HepG2 (cell line): Measurements from ENCODE around the gene TNIP1. TPM values are rescaled to one million over a fixed set of nuclear protein-coding genes. Genes with fewer than 3 reads are reported as not detected.

Experiments used
- ATAC-seq: fragments of 200-7000 bp; cut with Tn5 transposase; 3 replicates; pipeline ENCODE4 v1.9.1; 2020; ENCODE audit warnings: mild to moderate bottlenecking, moderate library complexity
- BruUV-seq: library from RNA; stranded (reverse); fragments of 400-500 nt; replicated peaks from 2 replicates; lab custom pipeline; 2021; lab: Mats Ljungman, UMichigan
- CTCF ChIA-PET: fragments of 300-600 bp; formaldehyde crosslinking; extraction: SDS; loops from one replicate; lab custom pipeline; 2021; ENCODE audit warnings: low total read pairs, inconsistent platforms, low intra/inter-chr PET ratio; lab: Yijun Ruan, JAX
- POLR2A ChIA-PET: fragments of 350-600 bp; sonication (Branson Sonifier 250); formaldehyde crosslinking; loops from one replicate; lab custom pipeline; 2020; ENCODE audit warnings: antibody characterized with exemption, inconsistent platforms; lab: Yijun Ruan, JAX
- DNase-seq: peaks from one replicate; pipeline ENCODE4 v3.0.0-alpha.2; 2015; ENCODE audit warnings: low spot score
- FAIRE-seq: peaks from 3 replicates; lab custom pipeline; 2011; peaks lifted over from hg19 to GRCh38; lab: Jason Lieb, UNC
- H2AFZ ChIP-seq: one replicate; pipeline ENCODE4 v1.6.1; 2011; ENCODE audit warnings: low read length, inconsistent platforms
- H3K27ac ChIP-seq: fragments of 300-600 bp; 3 replicates; pipeline ENCODE4 v1.8.0; 2011; ENCODE audit warnings: mixed run types, mild to moderate bottlenecking, mixed read lengths, low read length, inconsistent platforms; ENCODE audit not compliant: insufficient read depth; ENCODE audit errors: extremely low read length
- H3K27me3 ChIP-seq, 2 experiments: fragments of 200-600 bp in 1 of 2; 2 replicates in 1 of 2; 3 replicates in 1 of 2; pipeline versions ENCODE4 v1.6.0 to v1.8.0; 2011; ENCODE audit warnings: low read length in 2 of 2, mild to moderate bottlenecking in 2 of 2, moderate library complexity in 2 of 2, inconsistent platforms in 1 of 2; ENCODE audit not compliant: insufficient read depth in 2 of 2, control insufficient read depth in 1 of 2
- H3K36me3 ChIP-seq, 2 experiments: fragments of 200-600 bp in 1 of 2; replicated peaks in 1 of 2; 2 replicates in 1 of 2; 3 replicates in 1 of 2; pipeline versions ENCODE4 v1.5.1 to v1.8.0; 2011; ENCODE audit warnings: low read length in 2 of 2, inconsistent platforms in 1 of 2; ENCODE audit not compliant: insufficient read depth in 2 of 2, control insufficient read depth in 1 of 2
- H3K4me1 ChIP-seq: 2 replicates; pipeline ENCODE4 v1.5.1; 2012; ENCODE audit warnings: low read length, inconsistent platforms; ENCODE audit not compliant: insufficient read depth
- H3K4me2 ChIP-seq: 2 replicates; pipeline ENCODE4 v1.6.0; 2011; ENCODE audit warnings: low read depth, low read length, inconsistent platforms
- H3K4me3 ChIP-seq, 3 experiments: fragments of 200-600 bp in 1 of 3; sonication (generic), shearing (Covaris generic) in 1 of 3; replicated peaks in 1 of 3; 2 replicates each; pipeline ENCODE4 v1.5.1; 2011 to 2016; ENCODE audit warnings: low read length in 3 of 3, inconsistent platforms in 2 of 3, low read depth in 2 of 3, mild to moderate bottlenecking in 2 of 3, control low read depth in 1 of 3, mixed read lengths in 1 of 3; ENCODE audit not compliant: insufficient read depth in 1 of 3
- H3K79me2 ChIP-seq: one replicate; pipeline ENCODE4 v1.6.1; 2011; ENCODE audit warnings: low read length, inconsistent platforms; ENCODE audit not compliant: insufficient read depth
- H3K9ac ChIP-seq: 2 replicates; pipeline ENCODE4 v1.6.0; 2011; ENCODE audit warnings: mild to moderate bottlenecking, low read depth, low read length, inconsistent platforms; ENCODE audit not compliant: insufficient read depth
- H3K9me3 ChIP-seq: 2 replicates; pipeline ENCODE4 v1.5.1; 2012; ENCODE audit warnings: mild to moderate bottlenecking, low read length
- H4K20me1 ChIP-seq: 2 replicates; pipeline ENCODE4 v1.6.0; 2011; ENCODE audit warnings: inconsistent platforms, mild to moderate bottlenecking, low read length, moderate library complexity; ENCODE audit not compliant: insufficient read depth
- ADNP ChIP-seq: sonication (generic); formaldehyde crosslinking; IDR thresholded peaks from 2 replicates; pipeline ENCODE4 v1.4.0; 2020; ENCODE audit warnings: missing genetic modification reagents
- FOSL2 ChIP-seq: sonication (generic); formaldehyde crosslinking; IDR thresholded peaks from 2 replicates; pipeline ENCODE4 v1.4.0; 2020; ENCODE audit warnings: missing genetic modification reagents
- FOXJ3 ChIP-seq: sonication (generic); formaldehyde crosslinking; IDR thresholded peaks from 2 replicates; pipeline ENCODE4 v1.4.0; 2020; ENCODE audit warnings: missing genetic modification reagents, mild to moderate bottlenecking, borderline replicate concordance
- GTF2F1 ChIP-seq: fragments of 150-350 bp; IDR thresholded peaks from 2 replicates; pipeline ENCODE4 v1.6.1; 2014; ENCODE audit warnings: low read length
- KDM3A ChIP-seq: IDR thresholded peaks from 2 replicates; pipeline ENCODE4 v1.6.1; 2018; ENCODE audit warnings: low read depth, missing compliant biosample characterization
- MED1 ChIP-seq: sonication (generic); formaldehyde crosslinking; IDR thresholded peaks from 2 replicates; pipeline ENCODE4 v1.4.0; 2020; ENCODE audit warnings: missing genetic modification reagents
- PHF5A ChIP-seq: IDR thresholded peaks from one replicate; pipeline ENCODE4 v1.6.1; 2018; ENCODE audit warnings: low read depth, missing genetic modification reagents; ENCODE audit not compliant: unreplicated experiment
- RBFOX2 ChIP-seq: fragments of 200-400 bp; formaldehyde crosslinking; IDR thresholded peaks from 2 replicates; pipeline ENCODE4 v1.6.1; 2017; ENCODE audit warnings: low read depth, mild to moderate bottlenecking, low read length
- TSC22D2 ChIP-seq: sonication (generic); formaldehyde crosslinking; IDR thresholded peaks from 2 replicates; pipeline ENCODE4 v1.5.1; 2020; ENCODE audit warnings: missing genetic modification reagents, mild to moderate bottlenecking, borderline replicate concordance
- ZNF652 ChIP-seq: IDR thresholded peaks from 2 replicates; pipeline ENCODE4 v1.6.1; 2016; ENCODE audit warnings: low read depth, borderline replicate concordance
- ZNF687 ChIP-seq: sonication (generic); formaldehyde crosslinking; IDR thresholded peaks from 2 replicates; pipeline ENCODE4 v1.5.1; 2020; ENCODE audit warnings: mild to moderate bottlenecking, missing genetic modification reagents, moderate library complexity
- ZSCAN30 ChIP-seq: sonication (generic); formaldehyde crosslinking; IDR thresholded peaks from 2 replicates; pipeline ENCODE4 v1.5.0; 2020; ENCODE audit warnings: mild to moderate bottlenecking, missing genetic modification reagents
- WGBS: methylation state at CpG from one replicate; pipeline ENCODE4 v1.1.6; 2017; ENCODE audit warnings: low lambda C conversion rate; 5-methylcytosine and 5-hydroxymethylcytosine counted together
- in situ Hi-C: cut with HindIII; loops from 2 replicates; pipeline ENCODE4 v1.10.0; 2017; ENCODE audit warnings: low pct_unique_long_range_greater_than_20kb; ENCODE audit not compliant: extremely low pct_ligation_motif_present
- intact Hi-C: fragments of 100-400 bp; cut with micrococcal nuclease; formaldehyde crosslinking; loops from one replicate; pipeline ENCODE4 v1.10.0; 2022; ENCODE audit not compliant: unreplicated experiment
- polyA plus RNA-seq, 8 experiments: library from polyadenylated mRNA; depleted of rRNA in 3 of 8; stranded (reverse) in 7 of 8; unstranded in 1 of 8; fragments of >200 nt; fragmentation: Illumina TruSeq in 4 of 8; extraction: Trizol in 4 of 8; gene quantifications; 2 replicates each; pipeline versions ENCODE4 v1.2.1 to v1.2.3, GENCODE V29; 2011 to 2016; ENCODE audit warnings: low read depth in 4 of 8, missing spikeins in 1 of 8, mixed read lengths in 1 of 8; ENCODE audit not compliant: insufficient read depth in 1 of 8
- total RNA-seq, 5 experiments: library from RNA; depleted of rRNA; stranded (reverse); fragments of >200 nt; fragmentation: Illumina TruSeq; extraction: Trizol; gene quantifications; 2 replicates each; pipeline ENCODE4 v1.2.3, GENCODE V29; 2016; ENCODE audit warnings: low read depth in 1 of 5
- TF ChIP-seq, protein P1 (sequence below): sonication (generic); IDR thresholded peaks from 2 replicates; pipeline ENCODE4 v1.6.1; 2016; ENCODE audit warnings: low read depth, borderline replicate concordance
- TF ChIP-seq, protein P2 (sequence below): sonication (generic); formaldehyde crosslinking; IDR thresholded peaks from 2 replicates; pipeline ENCODE4 v1.4.0; 2020; ENCODE audit warnings: mild to moderate bottlenecking, missing genetic modification reagents

TNIP1 gene
- total and polyA plus RNA-seq, 2 of the 13 experiments (the other 11 are each of a cell fraction or from before 2014, with no cell fraction given) = 26.2 to 45.9 TPM

- Histone ChIP-seq H3K36me3 (peaks cover 6 to 26% of the 10 kb centered on the region in 2 experiments), H3K9me3 (no peaks in the 10 kb centered on the region), H3K9ac (no peak overlapping the region), H2AFZ (no peak overlapping the region), H4K20me1 (peaks cover 43% of the 10 kb centered on the region), H3K79me2 (peaks cover 91% of the 10 kb centered on the region), H3K4me3 (no peak overlapping the region), H3K4me2 (no peak overlapping the region), H3K27ac (no peak overlapping the region), H3K4me1 (peaks cover 53% of the 10 kb centered on the region), H3K27me3 (no peaks in the 10 kb centered on the region; a peak in 1 of 5 replicates)
- ChIA-PET POLR2A (no interaction called here), CTCF (no interaction called here)
- ATAC-seq (peak; percentile 62), DNase-seq (no peak), FAIRE-seq (no peak)
- intact Hi-C loops (no loop called here), in situ Hi-C loops (no loop called here)
- BruUV-seq = no TSS peak
- TF ChIP-seq PHF5A = no peak
- no peak for TF ChIP-seq KDM3A (CRISPR knock-in tag)
- TF ChIP-seq ADNP (CRISPR knock-in tag) = no peak
- peak; percentile 48 for TF ChIP-seq ZNF687 (CRISPR knock-in tag)
- no peak for TF ChIP-seq MED1 (CRISPR knock-in tag)
- TF ChIP-seq FOSL2 (CRISPR knock-in tag) = peak; percentile 38; the same call in 1 of the 2 replicates
- TF ChIP-seq TSC22D2 (CRISPR knock-in tag) = no peak
- no peak for TF ChIP-seq FOXJ3 (CRISPR knock-in tag)
- no peak for TF ChIP-seq RBFOX2
- TF ChIP-seq ZNF652 = no peak
- no peak for TF ChIP-seq GTF2F1
- no peak for TF ChIP-seq ZSCAN30
- TF ChIP-seq, protein P1, sequence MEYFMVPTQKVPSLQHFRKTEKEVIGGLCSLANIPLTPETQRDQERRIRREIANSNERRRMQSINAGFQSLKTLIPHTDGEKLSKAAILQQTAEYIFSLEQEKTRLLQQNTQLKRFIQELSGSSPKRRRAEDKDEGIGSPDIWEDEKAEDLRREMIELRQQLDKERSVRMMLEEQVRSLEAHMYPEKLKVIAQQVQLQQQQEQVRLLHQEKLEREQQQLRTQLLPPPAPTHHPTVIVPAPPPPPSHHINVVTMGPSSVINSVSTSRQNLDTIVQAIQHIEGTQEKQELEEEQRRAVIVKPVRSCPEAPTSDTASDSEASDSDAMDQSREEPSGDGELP = no peak
- TF ChIP-seq, protein P2, sequence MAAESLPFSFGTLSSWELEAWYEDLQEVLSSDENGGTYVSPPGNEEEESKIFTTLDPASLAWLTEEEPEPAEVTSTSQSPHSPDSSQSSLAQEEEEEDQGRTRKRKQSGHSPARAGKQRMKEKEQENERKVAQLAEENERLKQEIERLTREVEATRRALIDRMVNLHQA (CRISPR knock-in tag) = no peak
- 100% methylated on average over 3 of the region's 5 CpGs for WGBS
These were observed 5.0 kb downstream of the TNIP1 start for GRCh38 chr5:151075698-151076331.
